HG02943 (cell line): Measurements from ENCODE around the gene CT47B1.
"Not testable (repeated sequence)": the region's sequence is repeated elsewhere in the genome, so short reads cannot be mapped to it uniquely, and the experiment has no call there.

ENCODE experiments used
- ATAC-seq: cut with Tn5 transposase; IDR thresholded peaks from one replicate; pipeline ENCODE4 v1.9.1; 2021; ENCODE audit warnings: mild to moderate bottlenecking, low read depth, moderate library complexity; ENCODE audit not compliant: unreplicated experiment

The CT47B1 gene

GRCh38 chrX:120875766-120876165 is at the start of gene CT47B1:
Gene CT47B1, minus strand, starts transcription at chrX:120875866. Its CDS starts 196 bp downstream, at chrX:120875670.
- not testable (repeated sequence) for ATAC-seq

- ATAC-seq: no peak
Measured at GRCh38 chrX:120874678-120875557, 748 bp downstream of the CT47B1 start.

- ATAC-seq: no peak
Measured at GRCh38 chrX:120857240-120857639, 18.4 kb downstream of the CT47B1 start.

GRCh38 chrX:120840827-120841226 is 34.8 kb downstream of the CT47B1 start:
- ATAC-seq: no peak

- ATAC-seq: no peak
Measured at GRCh38 chrX:120839491-120839890, 36.2 kb downstream of the CT47B1 start.

- not testable (repeated sequence) for ATAC-seq
Measured at GRCh38 chrX:120827213-120827612, 48.5 kb downstream of the CT47B1 start.

- no peak for ATAC-seq
Measured at GRCh38 chrX:120825146-120825545, 50.5 kb downstream of the CT47B1 start.

GRCh38 chrX:120824021-120824420 is 51.6 kb downstream of the CT47B1 start:
- ATAC-seq: no peak

- ATAC-seq: no peak
Measured at GRCh38 chrX:120823556-120823955, 52.1 kb downstream of the CT47B1 start.
